OCI-LY1 (cell line): Measurements from ENCODE around the gene DYNC1LI1.

Source experiments
- H2AFZ ChIP-seq: fragments of 200-600 bp; sonication (generic), shearing (Covaris generic); 2 replicates; pipeline ENCODE4 v1.6.0; 2014; ENCODE audit warnings: antibody characterized with exemption, mild to moderate bottlenecking, low read length
- H3F3A ChIP-seq: fragments of 200-600 bp; sonication (generic), shearing (Covaris generic); 2 replicates; pipeline ENCODE4 v1.6.0; 2014; ENCODE audit warnings: mild to moderate bottlenecking, antibody characterized with exemption, low read length, moderate library complexity; ENCODE audit not compliant: insufficient read depth
- H3K27ac ChIP-seq: fragments of 200-600 bp; sonication (generic); 2 replicates; pipeline ENCODE4 v1.5.1; 2014; ENCODE audit warnings: low read length, mixed run types, mild to moderate bottlenecking, low read depth; ENCODE audit not compliant: poor library complexity, severe bottlenecking
- H3K27me3 ChIP-seq: fragments of 200-600 bp; sonication (generic); 2 replicates; pipeline ENCODE4 v1.6.0; 2014; ENCODE audit warnings: antibody characterized with exemption, mild to moderate bottlenecking, low read length, moderate library complexity; ENCODE audit not compliant: insufficient read depth
- H3K36me3 ChIP-seq: fragments of 200-600 bp; sonication (generic); 2 replicates; pipeline ENCODE4 v1.6.1; 2014; ENCODE audit warnings: mild to moderate bottlenecking, antibody characterized with exemption, low read length, moderate library complexity, mixed read lengths; ENCODE audit not compliant: insufficient read depth
- H3K4me1 ChIP-seq: fragments of 200-600 bp; sonication (generic); 2 replicates; pipeline ENCODE4 v1.5.1; 2014; ENCODE audit warnings: mild to moderate bottlenecking, low read length, moderate library complexity; ENCODE audit not compliant: insufficient read depth, severe bottlenecking
- H3K4me2 ChIP-seq: fragments of 200-600 bp; sonication (generic), shearing (Covaris generic); 2 replicates; pipeline ENCODE4 v1.6.1; 2014; ENCODE audit warnings: low read length
- H3K4me3 ChIP-seq: fragments of 200-600 bp; sonication (generic); 2 replicates; pipeline ENCODE4 v1.5.1; 2014; ENCODE audit warnings: low read length, low read depth, mild to moderate bottlenecking, mixed read lengths; ENCODE audit not compliant: poor library complexity, severe bottlenecking
- H3K79me2 ChIP-seq: fragments of 200-600 bp; shearing (Covaris generic); 2 replicates; pipeline ENCODE4 v1.6.1; 2016; ENCODE audit warnings: mixed run types, low read length, mixed read lengths; ENCODE audit not compliant: insufficient read depth
- H3K9ac ChIP-seq: fragments of 200-600 bp; sonication (generic), shearing (Covaris generic); 2 replicates; pipeline ENCODE4 v1.6.1; 2014; ENCODE audit warnings: mild to moderate bottlenecking, low read length, mixed read lengths
- H3K9me2 ChIP-seq: fragments of 200-600 bp; sonication (generic), shearing (Covaris generic); 2 replicates; pipeline ENCODE4 v1.6.1; 2014; ENCODE audit warnings: low read depth, mild to moderate bottlenecking, low read length, mixed read lengths
- H3K9me3 ChIP-seq: fragments of 200-600 bp; shearing (Covaris generic); 2 replicates; pipeline ENCODE4 v1.6.1; 2014; ENCODE audit warnings: low read length, mixed read lengths
- H4K20me1 ChIP-seq: fragments of 200-600 bp; sonication (generic), shearing (Covaris generic); 2 replicates; pipeline ENCODE4 v1.6.0; 2016; ENCODE audit warnings: mild to moderate bottlenecking, low read length; ENCODE audit not compliant: insufficient read depth
- CTCF ChIP-seq: fragments of 200-600 bp; sonication (generic), shearing (Covaris generic); IDR thresholded peaks from 2 replicates; pipeline ENCODE4 v1.5.1; 2017; ENCODE audit warnings: mild to moderate bottlenecking, antibody characterized with exemption, low read length, moderate library complexity, mixed read lengths
- EZH2 ChIP-seq: fragments of 200-600 bp; sonication (generic), shearing (Covaris generic); IDR thresholded peaks from 2 replicates; pipeline ENCODE4 v1.8.0; 2017; ENCODE audit warnings: borderline replicate concordance, mixed run types, mild to moderate bottlenecking, antibody characterized with exemption, low read length, moderate library complexity, mixed read lengths

The DYNC1LI1 gene

GRCh38 chr3:32595323-32595722 is 24.7 kb upstream of the DYNC1LI1 start:
- H2AFZ ChIP-seq, result no peak overlapping the region
- TF ChIP-seq CTCF (no peak), EZH2 (no peak)
- no peaks in the 10 kb centered on the region for H3K9me2 ChIP-seq
- H3K9ac ChIP-seq, result no peak overlapping the region
- no peaks in the 10 kb centered on the region for H3K27me3 ChIP-seq
- H3F3A ChIP-seq, result no peaks in the 10 kb centered on the region
- no peak overlapping the region for H3K27ac ChIP-seq
- H3K4me3 ChIP-seq, result no peak overlapping the region
- H3K4me2 ChIP-seq, result no peak overlapping the region
- H3K4me1 ChIP-seq, result no peaks in the 10 kb centered on the region
- H3K79me2 ChIP-seq, result no peaks in the 10 kb centered on the region
- H3K36me3 ChIP-seq, result no peaks in the 10 kb centered on the region
- H4K20me1 ChIP-seq, result no peaks in the 10 kb centered on the region
- no peaks in the 10 kb centered on the region for H3K9me3 ChIP-seq

GRCh38 chr3:32593903-32594525 is 23.4 kb upstream of the DYNC1LI1 start:
- no peaks in the 10 kb centered on the region for H4K20me1 ChIP-seq
- no peak overlapping the region for H2AFZ ChIP-seq
- H3K79me2 ChIP-seq, result no peaks in the 10 kb centered on the region
- no peaks in the 10 kb centered on the region for H3F3A ChIP-seq
- no peaks in the 10 kb centered on the region for H3K27me3 ChIP-seq
- no peak overlapping the region for H3K4me2 ChIP-seq
- H3K9me2 ChIP-seq, result no peaks in the 10 kb centered on the region
- H3K4me1 ChIP-seq, result no peaks in the 10 kb centered on the region
- H3K27ac ChIP-seq, result no peak overlapping the region
- no peaks in the 10 kb centered on the region for H3K9me3 ChIP-seq
- H3K36me3 ChIP-seq, result no peaks in the 10 kb centered on the region
- H3K9ac ChIP-seq, result no peak overlapping the region
- no peak overlapping the region for H3K4me3 ChIP-seq
- no peak for TF ChIP-seq CTCF
- TF ChIP-seq EZH2, result no peak

- no peak overlapping the region for H3K27ac ChIP-seq
- H2AFZ ChIP-seq, result no peak overlapping the region
- H3F3A ChIP-seq, result no peaks in the 10 kb centered on the region
- no peak overlapping the region for H3K4me2 ChIP-seq
- no peaks in the 10 kb centered on the region for H4K20me1 ChIP-seq
- H3K9ac ChIP-seq, result no peak overlapping the region
- H3K79me2 ChIP-seq, result no peaks in the 10 kb centered on the region
- no peaks in the 10 kb centered on the region for H3K9me3 ChIP-seq
- no peak overlapping the region for H3K4me3 ChIP-seq
- TF ChIP-seq EZH2 (no peak), CTCF (no peak)
- H3K36me3 ChIP-seq, result no peaks in the 10 kb centered on the region
- H3K9me2 ChIP-seq, result no peaks in the 10 kb centered on the region
- no peaks in the 10 kb centered on the region for H3K27me3 ChIP-seq
- H3K4me1 ChIP-seq, result no peaks in the 10 kb centered on the region
Measured at GRCh38 chr3:32592696-32593353, 22.2 kb upstream of the DYNC1LI1 start.
